ENCODE measurements around the gene AFDN.

The AFDN gene

GRCh38 chr6:167984876-167985604, 158.3 kb downstream of the AFDN start:
- Histone ChIP-seq H3K4me1 (ENCODE audit: control insufficient read depth, insufficient read depth, low read length) (0 out of 2 replicates have a peak, but pooled peaks cover 3% of the 10 kb centered on the region), H3K4me3 (ENCODE audit: low read depth, low read length) (no peak overlapping the region), H3K27ac (ENCODE audit: low read depth, low read length) (no peak overlapping the region), H3K36me3 (ENCODE audit: control insufficient read depth, insufficient read depth, low read length) (no peaks in the 10 kb centered on the region), H3K27me3 (ENCODE audit: control insufficient read depth, insufficient read depth, low read length) (no peaks in the 10 kb centered on the region), H3K9ac (ENCODE audit: low read length) (no peak overlapping the region), H3K9me3 (ENCODE audit: control insufficient read depth, insufficient read depth, low read depth, low read length) (peaks cover 18% of the 10 kb centered on the region)

GRCh38 chr6:167985911-167986595, 159.3 kb downstream of the AFDN start:
- Histone ChIP-seq H3K27me3 (ENCODE audit: control insufficient read depth, insufficient read depth, low read length) (no peaks in the 10 kb centered on the region), H3K9ac (ENCODE audit: low read length) (no peak overlapping the region), H3K27ac (ENCODE audit: low read depth, low read length) (no peak overlapping the region), H3K4me3 (ENCODE audit: low read depth, low read length) (no peak overlapping the region), H3K4me1 (ENCODE audit: control insufficient read depth, insufficient read depth, low read length) (no peaks in the 10 kb centered on the region), H3K9me3 (ENCODE audit: control insufficient read depth, insufficient read depth, low read depth, low read length) (peaks cover 18% of the 10 kb centered on the region), H3K36me3 (ENCODE audit: control insufficient read depth, insufficient read depth, low read length) (no peaks in the 10 kb centered on the region)

- Histone ChIP-seq H3K9ac (ENCODE audit: low read length) (no peak overlapping the region), H3K27me3 (ENCODE audit: control insufficient read depth, insufficient read depth, low read length) (no peaks in the 10 kb centered on the region), H3K9me3 (ENCODE audit: control insufficient read depth, insufficient read depth, low read depth, low read length) (peaks cover 15% of the 10 kb centered on the region), H3K4me3 (ENCODE audit: low read depth, low read length) (no peak overlapping the region), H3K27ac (ENCODE audit: low read depth, low read length) (no peak overlapping the region), H3K36me3 (ENCODE audit: control insufficient read depth, insufficient read depth, low read length) (no peaks in the 10 kb centered on the region), H3K4me1 (ENCODE audit: control insufficient read depth, insufficient read depth, low read length) (no peaks in the 10 kb centered on the region)
These were observed 160.9 kb downstream of the AFDN start for GRCh38 chr6:167987396-167988153.

GRCh38 chr6:167988154-167988495, 161.4 kb downstream of the AFDN start:
- Histone ChIP-seq H3K4me1 (ENCODE audit: control insufficient read depth, insufficient read depth, low read length) (no peaks in the 10 kb centered on the region), H3K27me3 (ENCODE audit: control insufficient read depth, insufficient read depth, low read length) (no peaks in the 10 kb centered on the region), H3K9ac (ENCODE audit: low read length) (no peak overlapping the region), H3K9me3 (ENCODE audit: control insufficient read depth, insufficient read depth, low read depth, low read length) (peaks cover 15% of the 10 kb centered on the region), H3K36me3 (ENCODE audit: control insufficient read depth, insufficient read depth, low read length) (no peaks in the 10 kb centered on the region), H3K27ac (ENCODE audit: low read depth, low read length) (no peak overlapping the region), H3K4me3 (ENCODE audit: low read depth, low read length) (no peak overlapping the region)

- Histone ChIP-seq H3K9ac (ENCODE audit: low read length) (no peak overlapping the region), H3K27me3 (ENCODE audit: control insufficient read depth, insufficient read depth, low read length) (no peaks in the 10 kb centered on the region), H3K4me1 (ENCODE audit: control insufficient read depth, insufficient read depth, low read length) (no peaks in the 10 kb centered on the region), H3K36me3 (ENCODE audit: control insufficient read depth, insufficient read depth, low read length) (no peaks in the 10 kb centered on the region), H3K4me3 (ENCODE audit: low read depth, low read length) (no peak overlapping the region), H3K27ac (ENCODE audit: low read depth, low read length) (no peak overlapping the region), H3K9me3 (ENCODE audit: control insufficient read depth, insufficient read depth, low read depth, low read length) (peaks cover 15% of the 10 kb centered on the region)
These were observed 162.5 kb downstream of the AFDN start for GRCh38 chr6:167988945-167989841.

GRCh38 chr6:167990016-167990945, 163.6 kb downstream of the AFDN start:
- Histone ChIP-seq H3K27ac (ENCODE audit: low read depth, low read length) (no peak overlapping the region), H3K4me1 (ENCODE audit: control insufficient read depth, insufficient read depth, low read length) (no peaks in the 10 kb centered on the region), H3K4me3 (ENCODE audit: low read depth, low read length) (no peak overlapping the region), H3K36me3 (ENCODE audit: control insufficient read depth, insufficient read depth, low read length) (no peaks in the 10 kb centered on the region), H3K9ac (ENCODE audit: low read length) (no peak overlapping the region), H3K9me3 (ENCODE audit: control insufficient read depth, insufficient read depth, low read depth, low read length) (peaks cover 5% of the 10 kb centered on the region; the same call in 1 of the 2 replicates), H3K27me3 (ENCODE audit: control insufficient read depth, insufficient read depth, low read length) (no peaks in the 10 kb centered on the region)

GRCh38 chr6:167993169-167993568, 166.5 kb downstream of the AFDN start:
- Histone ChIP-seq H3K36me3 (ENCODE audit: control insufficient read depth, insufficient read depth, low read length) (no peaks in the 10 kb centered on the region), H3K4me3 (ENCODE audit: low read depth, low read length) (no peak overlapping the region), H3K9me3 (ENCODE audit: control insufficient read depth, insufficient read depth, low read depth, low read length) (peaks cover 4% of the 10 kb centered on the region; the same call in 1 of the 2 replicates), H3K27ac (ENCODE audit: low read depth, low read length) (no peak overlapping the region), H3K27me3 (ENCODE audit: control insufficient read depth, insufficient read depth, low read length) (no peaks in the 10 kb centered on the region), H3K9ac (ENCODE audit: low read length) (no peak overlapping the region), H3K4me1 (ENCODE audit: control insufficient read depth, insufficient read depth, low read length) (peaks cover 10% of the 10 kb centered on the region; the same call in 1 of the 2 replicates)

- H3K36me3 ChIP-seq (ENCODE audit: control insufficient read depth, insufficient read depth, low read length): no peaks in the 10 kb centered on the region
- H3K27ac ChIP-seq (ENCODE audit: low read depth, low read length): no peak overlapping the region
- no peak overlapping the region for H3K9ac ChIP-seq (ENCODE audit: low read length)
- H3K9me3 ChIP-seq (ENCODE audit: control insufficient read depth, insufficient read depth, low read depth, low read length): peaks cover 4% of the 10 kb centered on the region; the same call in 1 of the 2 replicates
- peaks cover 10% of the 10 kb centered on the region; the same call in 1 of the 2 replicates for H3K4me1 ChIP-seq (ENCODE audit: control insufficient read depth, insufficient read depth, low read length)
- H3K4me3 ChIP-seq (ENCODE audit: low read depth, low read length): no peak overlapping the region
- no peaks in the 10 kb centered on the region for H3K27me3 ChIP-seq (ENCODE audit: control insufficient read depth, insufficient read depth, low read length)
These were observed 167.1 kb downstream of the AFDN start for GRCh38 chr6:167993831-167994230.

- peaks cover 10% of the 10 kb centered on the region; the same call in 1 of the 2 replicates for H3K4me1 ChIP-seq (ENCODE audit: control insufficient read depth, insufficient read depth, low read length)
- H3K27me3 ChIP-seq (ENCODE audit: control insufficient read depth, insufficient read depth, low read length): no peaks in the 10 kb centered on the region
- H3K4me3 ChIP-seq (ENCODE audit: low read depth, low read length): no peak overlapping the region
- no peaks in the 10 kb centered on the region for H3K36me3 ChIP-seq (ENCODE audit: control insufficient read depth, insufficient read depth, low read length)
- peaks cover 4% of the 10 kb centered on the region; the same call in 1 of the 2 replicates for H3K9me3 ChIP-seq (ENCODE audit: control insufficient read depth, insufficient read depth, low read depth, low read length)
- H3K27ac ChIP-seq (ENCODE audit: low read depth, low read length): no peak overlapping the region
- no peak overlapping the region for H3K9ac ChIP-seq (ENCODE audit: low read length)
These were observed 168.6 kb downstream of the AFDN start for GRCh38 chr6:167995302-167995701.
